Liver (tissue), 9 donors: Measurements from ENCODE around the gene TMPRSS6. TPM values are rescaled to one million over a fixed set of nuclear protein-coding genes. Genes with fewer than 3 reads are reported as not detected.

Experiments used
- DNase-seq: peaks from one replicate; pipeline ENCODE4 v3.0.0-alpha.2; 2017; ENCODE audit warnings: low spot score
- H3K27ac ChIP-seq, 2 donors: one replicate each; pipeline ENCODE4 v1.7.0; 2013; ENCODE audit warnings: inconsistent platforms in 2 of 2, low read length in 2 of 2, control low read depth in 1 of 2, low read depth in 1 of 2, mild to moderate bottlenecking in 1 of 2
- H3K27me3 ChIP-seq, 4 donors: one replicate each; pipeline versions ENCODE4 v1.6.1 to v1.7.0; 2013; ENCODE audit warnings: low read length in 3 of 4, inconsistent platforms in 1 of 4, mild to moderate bottlenecking in 1 of 4, moderate library complexity in 1 of 4; ENCODE audit not compliant: control insufficient read depth in 4 of 4, insufficient read depth in 4 of 4
- H3K36me3 ChIP-seq, 4 donors: one replicate each; pipeline versions ENCODE4 v1.6.1 to v1.7.0; 2013; ENCODE audit warnings: low read length in 3 of 4, mild to moderate bottlenecking in 3 of 4, low read depth in 1 of 4, moderate library complexity in 1 of 4; ENCODE audit not compliant: control insufficient read depth in 4 of 4, insufficient read depth in 3 of 4
- H3K4me1 ChIP-seq, 4 donors: one replicate each; pipeline versions ENCODE4 v1.6.1 to v1.7.0; 2013; ENCODE audit warnings: low read length in 3 of 4, mild to moderate bottlenecking in 3 of 4, moderate library complexity in 1 of 4; ENCODE audit not compliant: control insufficient read depth in 4 of 4, insufficient read depth in 4 of 4
- H3K4me3 ChIP-seq, 3 donors: one replicate each; pipeline versions ENCODE4 v1.6.1 to v1.7.0; 2013; ENCODE audit warnings: low read length in 3 of 3, control low read depth in 1 of 3, low read depth in 1 of 3, mild to moderate bottlenecking in 1 of 3
- H3K9ac ChIP-seq, 2 donors: one replicate each; pipeline ENCODE4 v1.7.0; 2013; ENCODE audit warnings: low read length in 2 of 2, mild to moderate bottlenecking in 2 of 2, moderate library complexity in 2 of 2, control low read depth in 1 of 2, low read depth in 1 of 2
- H3K9me3 ChIP-seq, 4 donors: one replicate each; pipeline versions ENCODE4 v1.6.1 to v1.7.0; 2013; ENCODE audit warnings: low read length in 3 of 4; ENCODE audit not compliant: control insufficient read depth in 4 of 4
- ATF3 ChIP-seq: IDR thresholded peaks from 2 replicates; pipeline ENCODE4 v1.6.1; 2016; ENCODE audit warnings: antibody characterized with exemption
- FOXA1 ChIP-seq: IDR thresholded peaks from 2 replicates; pipeline ENCODE4 v1.6.1; 2016; ENCODE audit warnings: antibody characterized with exemption
- FOXA2 ChIP-seq: IDR thresholded peaks from 2 replicates; pipeline ENCODE4 v1.6.1; 2016; ENCODE audit warnings: antibody characterized with exemption
- GABPA ChIP-seq, 2 donors: IDR thresholded peaks in 1 of 2; conservative IDR thresholded peaks in 1 of 2; 2 replicates each; pipeline ENCODE4 v1.6.1; 2016; ENCODE audit warnings: antibody characterized with exemption in 2 of 2, mild to moderate bottlenecking in 1 of 2, moderate library complexity in 1 of 2
- JUND ChIP-seq, 2 donors: IDR thresholded peaks; 2 replicates each; pipeline ENCODE4 v1.6.1; 2016; ENCODE audit warnings: antibody characterized with exemption in 2 of 2
- RAD21 ChIP-seq, 2 donors: IDR thresholded peaks; 2 replicates each; pipeline ENCODE4 v1.6.1; 2016; ENCODE audit warnings: antibody characterized with exemption in 2 of 2, mild to moderate bottlenecking in 2 of 2
- REST ChIP-seq: IDR thresholded peaks from 2 replicates; pipeline ENCODE4 v1.6.1; 2016; ENCODE audit warnings: antibody characterized with exemption, mild to moderate bottlenecking
- RXRA ChIP-seq, 2 donors: IDR thresholded peaks; 2 replicates each; pipeline ENCODE4 v1.6.1; 2017 to 2018; ENCODE audit warnings: antibody characterized with exemption in 2 of 2, mild to moderate bottlenecking in 1 of 2
- TAF1 ChIP-seq: conservative IDR thresholded peaks from 2 replicates; pipeline ENCODE4 v1.6.1; 2016; ENCODE audit warnings: antibody characterized with exemption, mild to moderate bottlenecking
- YY1 ChIP-seq: IDR thresholded peaks from 2 replicates; pipeline ENCODE4 v1.6.1; 2016; ENCODE audit warnings: antibody characterized with exemption, mild to moderate bottlenecking
- WGBS: extraction: QIAGEN DNeasy Blood & Tissue Kit; methylation state at CpG from one replicate; pipeline ENCODE4 v1.1.7; 2013; 5-methylcytosine and 5-hydroxymethylcytosine counted together
- polyA plus RNA-seq, 2 donors: library from polyadenylated mRNA; stranded (reverse) in 1 of 2; unstranded in 1 of 2; fragments of 200-250 nt in 1 of 2; fragments of >200 nt in 1 of 2; fragmentation: Nextera tagmentation in 1 of 2; extraction: Ambion mirVana in 1 of 2; gene quantifications; one replicate each; pipeline versions ENCODE4 v1.2.1 to v1.2.3, GENCODE V29; 2013 to 2015
- total RNA-seq, 2 donors: library from RNA; depleted of rRNA; stranded (reverse); fragments of >200 nt; gene quantifications; one replicate each; pipeline ENCODE4 v1.2.3, GENCODE V29; 2014
- donor health status: healthy.
- donor health status: healthy.
- donor health status: healthy.
- donor health status: healthy.
- donor health status: healthy.

Gene TMPRSS6
- total and polyA plus RNA-seq, 4 donors = 12.6 to 47.1 (median 39.9) TPM

- WGBS = 86% methylated on average over 16 of the region's 16 CpGs
- H3K36me3 ChIP-seq = no peaks in the 10 kb centered on the region
- no peak for TF ChIP-seq RXRA (IDR thresholded peaks at IDR 0.05)
- TF ChIP-seq FOXA2 = no peak
- TF ChIP-seq ATF3 = no peak
- no peak for TF ChIP-seq TAF1
- TF ChIP-seq GABPA (IDR thresholded peaks at IDR 0.05 in 1 of 2, conservative IDR thresholded peaks at IDR 0.05 in 1 of 2) = no peak
- no peak overlapping the region for H3K9ac ChIP-seq
- no peak overlapping the region for H3K4me3 ChIP-seq
- peaks cover 0 to 9% (median 2%) of the 10 kb centered on the region in 4 donors for H3K4me1 ChIP-seq
- H3K9me3 ChIP-seq = no peaks in the 10 kb centered on the region
- no peak for DNase-seq
- no peak overlapping the region for H3K27ac ChIP-seq
- H3K27me3 ChIP-seq = no peaks in the 10 kb centered on the region
These were observed 56.0 kb downstream of the TMPRSS6 start for GRCh38 chr22:37053310-37054055.

- H3K27me3 ChIP-seq = no peaks in the 10 kb centered on the region
- H3K4me1 ChIP-seq = peaks cover 0 to 9% (median 2%) of the 10 kb centered on the region in 4 donors
- WGBS = 83% methylated on average over 25 of the region's 25 CpGs
- no peak for TF ChIP-seq YY1
- TF ChIP-seq RAD21 (IDR thresholded peaks at IDR 0.05) = no peak
- no peak for TF ChIP-seq RXRA (IDR thresholded peaks at IDR 0.05)
- TF ChIP-seq REST = no peak
- TF ChIP-seq JUND (IDR thresholded peaks at IDR 0.05) = no peak
- no peak for TF ChIP-seq FOXA1
- peak overlapping the region in 1 of 3 donors; percentile 57 for H3K4me3 ChIP-seq
- H3K9me3 ChIP-seq = no peaks in the 10 kb centered on the region
- no peak for DNase-seq
- no peaks in the 10 kb centered on the region for H3K36me3 ChIP-seq
- H3K9ac ChIP-seq = no peak overlapping the region
- H3K27ac ChIP-seq = no peak overlapping the region
These were observed 56.9 kb downstream of the TMPRSS6 start for GRCh38 chr22:37052386-37053309.
